EH (cell line): Measurements from ENCODE around the gene LOXL3.
"Not testable (repeated sequence)": the region's sequence is repeated elsewhere in the genome, so short reads cannot be mapped to it uniquely, and the experiment has no call there.

Experiments used
- DNase-seq: peaks from one replicate; pipeline ENCODE4 v3.0.0-alpha.2; 2015; ENCODE audit warnings: low read depth

The LOXL3 gene

DNA sequence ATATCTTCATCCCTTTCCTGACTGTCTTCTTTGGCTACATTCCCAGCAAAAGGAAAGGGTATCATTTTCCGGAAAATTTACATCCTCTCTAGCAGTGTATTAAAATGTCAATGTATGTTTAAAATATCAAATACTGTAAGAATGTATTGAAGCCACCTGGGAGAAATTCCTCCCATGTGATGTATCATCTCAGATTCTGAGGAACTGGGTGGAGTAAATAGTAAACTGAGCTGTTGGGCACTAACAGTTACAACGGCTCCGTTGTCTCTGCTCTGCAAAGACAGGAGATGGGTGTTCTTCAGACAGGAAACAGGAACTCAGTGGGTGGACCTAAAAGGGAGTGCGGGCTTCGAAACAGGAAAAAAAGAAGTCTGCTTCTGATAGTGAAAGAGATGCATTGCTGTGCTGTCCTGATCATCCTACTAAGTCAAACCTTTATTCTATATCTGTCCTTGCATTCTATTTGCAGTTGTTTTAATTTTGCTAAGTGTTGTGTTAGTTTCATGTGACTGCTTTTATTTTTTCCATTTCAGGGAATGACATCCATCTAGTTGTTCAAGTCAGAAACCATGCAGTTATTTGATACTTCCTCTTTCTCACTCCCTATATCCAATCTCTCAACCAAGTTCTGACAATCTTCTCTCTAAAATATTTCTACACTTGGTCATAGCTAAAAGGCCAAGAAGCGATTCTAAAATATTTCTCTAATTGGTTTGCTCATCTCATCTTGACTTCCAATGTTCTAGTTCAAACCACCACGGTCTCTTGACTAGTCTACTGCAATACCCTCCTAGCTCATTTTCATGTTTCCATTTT, 20.2 kb upstream of the LOXL3 start:
- peak; percentile 90 for DNase-seq

DNA sequence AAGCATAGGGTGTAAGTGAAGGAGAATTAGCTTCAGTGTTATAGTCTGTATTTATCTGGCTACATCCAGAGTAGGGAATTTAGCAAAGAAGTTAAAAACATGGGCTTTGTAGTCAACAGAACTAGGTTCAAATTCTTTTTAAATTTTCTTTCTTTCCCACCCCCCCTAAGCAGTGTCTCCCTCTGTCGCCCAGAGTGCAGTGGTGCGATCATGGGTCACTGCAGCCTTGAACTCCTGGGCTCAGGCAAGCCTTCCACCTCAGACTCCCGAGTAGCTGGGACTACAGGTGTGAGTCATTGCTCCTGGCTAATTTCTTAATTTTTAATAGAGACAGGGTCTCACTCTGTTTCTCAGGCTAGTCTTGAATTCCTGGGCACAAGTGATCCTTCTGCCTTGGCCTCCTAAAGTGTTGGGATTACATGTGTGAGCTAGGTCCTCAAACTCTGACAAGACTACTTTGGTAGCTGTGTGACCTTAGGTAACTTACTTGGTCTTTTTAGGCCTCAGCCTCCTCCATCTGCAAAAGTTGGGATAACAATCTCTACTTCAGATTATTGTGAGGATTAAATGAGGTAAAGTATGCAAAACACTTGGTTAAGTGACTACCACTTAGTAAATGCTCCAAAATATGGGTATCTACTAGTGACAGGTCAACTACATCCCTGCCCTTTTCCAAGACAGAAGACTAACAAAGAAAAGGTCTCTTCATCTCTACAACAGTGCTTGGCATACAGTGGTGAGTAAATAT, 18.6 kb upstream of the LOXL3 start:
- no peak for DNase-seq

DNA sequence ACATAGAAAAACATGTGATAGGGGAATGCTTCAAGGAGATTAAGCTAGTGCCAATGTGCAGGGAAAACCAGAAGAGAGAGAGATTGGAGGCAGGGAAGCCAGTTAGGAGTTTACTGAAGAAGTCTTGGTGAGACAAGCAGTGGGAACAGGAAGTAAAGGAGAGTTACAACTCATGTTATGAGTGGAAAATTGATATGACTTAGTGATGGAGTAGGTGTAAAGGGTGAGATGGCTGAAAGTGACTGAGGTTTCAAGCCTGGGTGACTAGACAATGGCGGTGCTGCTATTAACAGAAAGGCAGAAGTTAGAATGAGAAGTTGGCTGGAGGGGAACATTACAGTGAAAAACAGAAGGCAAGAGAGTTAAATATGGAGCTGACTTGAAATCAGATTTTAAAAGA, 17.3 kb upstream of the LOXL3 start:
- no peak for DNase-seq

DNA sequence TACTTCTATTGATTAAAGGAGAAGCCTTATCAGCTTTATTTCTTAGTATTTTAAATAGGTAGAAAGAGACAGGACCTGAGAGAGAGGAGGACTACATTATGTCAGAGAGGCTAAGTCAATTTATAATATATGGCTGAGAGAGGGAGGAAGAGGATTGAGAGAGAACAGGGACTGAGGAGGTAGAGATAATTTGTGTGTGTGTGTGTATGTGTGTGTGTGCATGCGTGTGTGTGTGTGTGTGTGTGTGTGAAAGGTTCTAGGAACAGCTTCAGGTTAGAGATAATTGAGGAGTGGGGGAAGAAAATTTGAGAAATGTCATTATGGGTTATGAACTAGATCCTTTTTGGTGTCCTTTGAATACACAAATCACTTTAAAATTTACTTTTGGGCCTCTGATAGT, 15.9 kb upstream of the LOXL3 start:
- no peak for DNase-seq

DNA sequence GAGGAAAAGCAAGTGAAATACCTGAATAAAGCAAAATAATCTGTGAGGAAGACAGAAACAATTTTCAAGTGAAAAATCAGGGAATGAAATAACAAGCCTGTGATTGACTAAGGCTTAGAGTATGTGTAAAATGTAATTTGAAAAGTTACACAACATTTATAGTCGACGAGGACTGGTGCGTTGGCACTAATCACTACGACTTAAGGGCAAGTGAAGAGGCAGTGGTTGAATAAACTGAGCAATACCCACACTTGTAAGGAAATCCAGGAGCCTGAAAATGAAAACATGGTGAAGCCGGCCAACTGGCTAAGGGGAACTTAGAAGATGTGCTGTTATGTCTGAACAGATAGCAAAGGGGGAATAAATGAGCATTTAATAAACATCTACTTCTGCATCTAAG, 14.1 kb upstream of the LOXL3 start:
- peak; percentile 93 for DNase-seq

DNA sequence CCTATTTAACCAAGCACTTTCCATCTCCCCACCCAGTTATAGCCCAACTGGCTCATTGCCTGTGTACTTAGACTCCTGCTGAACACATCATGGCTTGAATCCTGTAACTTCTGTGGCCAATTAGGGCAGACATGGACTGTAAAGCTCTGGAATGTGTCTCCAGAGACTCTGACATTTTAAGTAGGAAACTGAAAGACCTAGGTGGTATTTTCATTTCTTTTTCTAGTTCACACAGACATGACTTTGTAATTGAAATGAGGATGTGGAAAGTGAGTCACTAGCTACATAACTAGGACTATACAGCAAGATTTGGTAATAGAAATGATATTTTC, 13.0 kb upstream of the LOXL3 start:
- DNase-seq = peak; percentile 99

DNA sequence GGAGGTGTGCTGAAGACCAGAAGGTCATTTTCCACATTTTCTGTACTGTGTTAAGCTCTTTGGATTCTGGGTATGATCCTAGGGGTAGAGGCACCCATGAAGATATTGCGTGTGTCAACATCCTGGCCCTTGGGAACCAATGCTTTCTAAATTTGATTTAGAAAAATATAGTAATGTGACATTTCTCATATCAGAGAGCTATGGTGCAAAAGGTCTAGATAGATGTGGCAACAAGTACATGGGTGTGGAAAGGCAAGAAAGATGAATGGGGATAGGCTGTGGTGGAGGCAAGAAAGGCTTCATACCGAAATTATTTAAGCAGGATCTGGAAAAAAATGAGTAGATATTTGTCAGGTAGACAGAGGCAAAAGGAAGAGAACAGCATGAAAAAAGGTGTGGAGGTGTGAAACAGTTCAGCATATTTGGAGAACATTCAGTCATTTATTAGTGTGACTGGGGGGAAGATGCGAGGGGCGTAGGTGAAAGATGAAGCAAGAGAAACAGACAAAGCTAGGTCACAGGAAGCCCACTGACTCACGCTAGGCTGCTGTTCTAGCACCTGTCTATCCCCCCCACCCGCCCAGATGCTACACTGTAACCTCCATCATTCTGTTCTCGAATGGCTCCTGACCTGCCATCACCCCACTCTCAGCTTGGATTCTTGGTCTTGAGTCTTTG, 12.5 kb upstream of the LOXL3 start:
- no peak for DNase-seq

- peak; percentile 79 for DNase-seq
These were observed 10.5 kb upstream of the LOXL3 start for GRCh38 chr2:74564222-74564621.

DNA sequence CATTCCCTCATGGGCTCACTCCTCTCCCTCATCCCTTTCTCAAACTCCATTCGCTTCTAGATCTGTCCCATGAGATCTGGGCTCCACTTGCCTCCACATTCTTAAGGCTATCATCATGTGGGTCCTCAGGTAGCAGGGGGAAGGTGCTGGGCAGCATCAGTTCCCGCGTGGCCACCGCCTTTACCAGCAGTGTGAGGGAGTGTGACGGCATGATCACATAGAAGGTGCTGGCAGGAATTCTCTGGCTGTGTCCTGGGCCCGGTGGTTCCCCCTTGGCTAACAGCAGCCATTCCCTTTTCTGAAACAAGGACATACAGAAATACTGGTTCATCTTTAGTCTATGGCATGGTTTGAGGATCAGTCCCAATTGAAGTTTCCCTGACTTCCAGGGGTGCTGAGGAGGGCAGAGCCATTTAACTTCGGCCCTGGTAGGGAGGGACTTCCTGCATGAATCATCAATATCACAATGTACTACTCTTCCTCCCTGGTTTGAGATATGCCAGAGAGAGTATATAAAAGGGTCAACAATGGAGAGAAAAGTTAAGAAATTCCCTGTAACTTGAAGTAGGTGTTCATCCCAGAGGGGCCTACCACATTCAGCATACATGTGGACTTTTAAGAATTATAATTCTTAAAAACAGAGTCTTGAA, 8.5 kb upstream of the LOXL3 start:
- peak; percentile 24 for DNase-seq

GRCh38 chr2:74561022-74561421, 7.3 kb upstream of the LOXL3 start:
- DNase-seq = not testable (repeated sequence)

DNA sequence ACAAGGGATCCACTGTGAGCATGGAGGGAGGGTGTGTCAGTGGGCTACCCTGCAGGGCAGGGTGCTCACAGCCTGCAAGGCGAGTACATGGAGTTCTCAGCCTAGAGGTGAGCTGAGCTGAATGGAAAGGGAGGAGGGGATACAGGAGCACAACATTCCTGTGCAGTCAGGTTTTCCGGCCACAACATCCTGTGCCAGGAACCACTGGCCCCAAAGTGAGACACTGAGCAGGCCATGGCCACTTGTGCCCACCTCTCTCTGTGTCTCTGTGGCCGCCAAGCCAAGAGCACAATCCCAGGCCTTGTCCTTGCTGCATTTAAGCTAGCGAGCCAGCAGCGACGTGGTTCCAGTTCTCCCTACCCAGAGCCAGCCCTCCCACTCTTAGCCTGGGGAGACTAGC, 6.8 kb upstream of the LOXL3 start:
- DNase-seq = peak; percentile 10

- DNase-seq = no peak
These were observed 6.2 kb upstream of the LOXL3 start for GRCh38 chr2:74559912-74560311.

- DNase-seq = no peak
These were observed 4.8 kb upstream of the LOXL3 start for GRCh38 chr2:74558284-74559230.

DNA sequence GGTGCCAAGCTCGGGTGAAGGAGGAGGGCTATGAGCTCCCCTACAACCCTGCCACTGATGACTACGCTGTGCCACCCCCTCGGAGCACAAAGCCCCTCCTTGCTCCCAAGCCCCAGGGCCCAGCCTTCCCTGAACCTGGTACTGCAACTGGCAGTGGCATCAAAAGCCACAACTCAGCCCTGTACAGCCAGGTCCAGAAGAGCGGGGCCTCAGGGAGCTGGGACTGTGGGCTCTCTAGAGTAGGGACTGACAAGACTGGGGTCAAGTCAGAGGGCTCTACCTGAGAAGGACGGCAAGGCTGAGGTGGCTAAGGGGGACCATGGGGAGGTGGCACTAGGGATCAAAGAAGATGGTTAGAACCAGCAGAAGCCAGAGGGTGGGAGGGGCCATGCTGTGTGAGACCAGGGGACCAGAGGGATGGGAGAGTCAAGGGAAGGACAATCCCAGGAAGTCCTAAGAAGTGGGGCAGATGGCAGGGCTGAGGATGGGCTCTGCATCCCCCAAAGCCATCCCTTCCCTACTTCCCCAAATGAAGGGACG, 3.2 kb upstream of the LOXL3 start:
- DNase-seq = no peak

DNA sequence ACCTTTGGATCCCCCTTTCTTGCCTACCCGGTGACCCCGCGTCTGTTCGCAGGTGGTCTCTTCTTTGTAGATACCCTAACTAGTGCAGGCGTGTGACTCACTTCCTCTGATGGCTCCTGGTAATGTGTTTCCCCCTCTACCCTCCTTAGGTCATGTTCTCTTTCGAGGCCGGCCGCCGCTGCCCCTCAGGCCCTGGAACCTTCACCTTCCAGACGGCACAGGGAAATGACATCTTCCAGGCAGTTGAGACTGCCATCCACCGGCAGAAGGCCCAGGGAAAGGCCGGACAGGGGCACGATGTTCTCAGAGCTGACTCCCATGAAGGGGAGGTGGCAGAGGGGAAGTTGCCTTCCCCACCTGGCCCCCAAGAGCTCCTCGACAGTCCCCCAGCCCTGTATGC, 2.4 kb upstream of the LOXL3 start:
- no peak for DNase-seq

DNA sequence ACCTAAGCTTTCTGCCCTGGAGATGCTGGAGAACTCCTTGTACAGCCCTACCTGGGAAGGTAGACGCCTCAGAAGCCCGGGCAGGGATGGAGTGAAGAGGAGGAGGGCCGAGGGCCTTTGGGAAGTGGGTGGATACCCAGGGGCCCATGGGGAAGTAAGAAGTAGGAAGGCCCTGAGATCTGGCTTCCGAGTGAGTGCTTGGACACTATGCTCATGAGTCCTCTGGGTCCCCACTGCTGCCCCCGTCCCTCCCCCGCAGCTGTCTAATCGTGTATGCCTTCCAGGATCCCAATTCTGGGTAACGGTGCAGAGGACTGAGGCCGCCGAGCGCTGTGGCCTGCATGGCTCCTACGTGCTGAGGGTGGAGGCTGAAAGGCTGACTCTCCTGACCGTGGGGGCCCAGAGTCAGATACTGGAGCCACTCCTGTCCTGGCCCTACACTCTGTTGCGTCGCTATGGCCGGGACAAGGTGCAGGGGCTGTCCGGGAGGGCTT, 1.9 kb upstream of the LOXL3 start:
- DNase-seq = no peak

- peak; percentile 52 for DNase-seq
These were observed 1.2 kb upstream of the LOXL3 start for GRCh38 chr2:74554820-74555531.

DNA sequence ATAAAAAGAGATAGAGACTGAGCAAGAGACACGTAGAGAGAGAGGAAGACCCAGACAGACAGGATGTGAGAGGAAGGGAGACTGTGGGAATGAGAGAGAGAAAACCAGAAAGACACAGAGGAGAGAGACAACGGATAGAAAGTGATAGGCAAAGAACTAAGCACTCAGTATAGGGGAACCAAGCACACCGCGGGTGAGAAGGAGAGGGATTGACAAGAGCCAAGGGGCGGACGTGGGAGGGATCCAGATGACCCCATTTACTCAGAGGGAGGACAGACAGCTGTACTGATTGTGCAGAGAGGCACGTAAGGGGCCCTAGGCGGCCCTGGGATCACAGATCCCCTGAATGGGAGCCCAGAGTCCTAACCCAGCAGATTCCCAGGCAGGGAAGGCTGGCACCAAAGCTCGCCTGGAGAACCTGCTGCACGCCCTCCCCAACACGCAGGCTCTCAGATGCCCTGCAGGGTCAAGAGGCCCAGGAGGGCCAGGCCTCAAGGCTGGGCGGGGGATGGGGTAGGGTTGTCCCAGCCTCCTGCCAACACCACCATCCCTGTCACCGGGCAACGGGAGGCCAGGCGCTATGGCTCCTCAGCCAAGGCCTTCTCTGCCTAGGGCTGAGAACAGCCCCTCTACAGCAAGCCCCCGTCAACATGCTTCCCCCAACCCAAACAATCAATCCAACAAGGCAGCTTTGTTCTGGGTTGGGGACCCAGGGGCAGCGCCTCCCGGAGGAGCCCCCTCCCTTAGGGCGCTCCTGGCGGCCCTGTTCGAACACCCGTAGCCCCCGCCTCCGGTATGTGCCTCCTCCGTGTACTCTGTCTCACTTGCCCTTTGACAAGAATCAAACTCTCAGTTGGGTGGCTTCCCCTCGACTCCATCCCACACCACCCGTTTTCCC, 579 bp downstream of the LOXL3 start:
- peak; percentile 54 for DNase-seq
